ENCODE data around the gene TEX101. TPM values are rescaled to one million over a fixed set of nuclear protein-coding genes. Genes with fewer than 3 reads are reported as not detected.

TEX101 gene
- total and polyA plus RNA-seq, 5 donors from 2014 or later: not detected

DNA sequence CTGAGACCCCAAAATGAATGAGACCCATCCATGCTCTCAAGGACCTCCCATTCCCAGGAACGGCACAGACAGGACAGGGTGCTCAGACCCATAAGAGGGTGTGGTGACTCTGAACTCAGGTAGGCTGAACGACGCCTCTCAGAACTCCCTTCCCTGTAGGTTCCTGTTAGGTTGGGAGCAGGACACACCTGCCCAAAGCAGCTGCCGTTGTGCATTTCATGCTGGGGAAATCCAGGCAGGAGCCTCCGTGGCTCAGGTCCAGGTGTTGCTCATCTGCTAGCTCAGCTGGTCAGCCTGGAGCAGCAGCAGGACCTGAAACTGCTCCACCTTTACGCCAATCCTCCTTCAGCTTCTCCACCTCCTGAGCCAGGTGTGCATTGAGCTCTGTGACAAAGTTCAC is 19.1 kb upstream of the TEX101 start:
- no peak overlapping the region for H3K4me3 Mint-ChIP-seq
- DNase-seq (no peak), ATAC-seq (ENCODE audit: low read depth in 2 of 2) (no peak)
- no peaks in the 10 kb centered on the region for H3K4me1 Mint-ChIP-seq
- no peak overlapping the region for H3K27ac ChIP-seq (ENCODE audit: insufficient read depth, low read length, poor library complexity, severe bottlenecking)
- H3K27me3 ChIP-seq (ENCODE audit: control insufficient read depth, insufficient read depth, low read length): peaks cover 3% of the 10 kb centered on the region
- no peak overlapping the region for H3K4me3 ChIP-seq (ENCODE audit: low read depth, low read length)
- H3K9me3 ChIP-seq (ENCODE audit: control insufficient read depth in 2 of 2, low read length in 2 of 2): no peaks in the 10 kb centered on the region
- H3K36me3 Mint-ChIP-seq: no peaks in the 10 kb centered on the region
- H3K36me3 ChIP-seq (ENCODE audit: control insufficient read depth, insufficient read depth, low read length): no peaks in the 10 kb centered on the region
- H3K27ac Mint-ChIP-seq: no peak overlapping the region
- H3K4me1 ChIP-seq (ENCODE audit: control insufficient read depth, insufficient read depth, low read length, poor library complexity, severe bottlenecking): no peaks in the 10 kb centered on the region
- peaks cover 0 to 1% (median 0%) of the 10 kb centered on the region in 7 donors for H3K9me3 Mint-ChIP-seq
- H3K27me3 Mint-ChIP-seq: peaks cover 16% of the 10 kb centered on the region

DNA sequence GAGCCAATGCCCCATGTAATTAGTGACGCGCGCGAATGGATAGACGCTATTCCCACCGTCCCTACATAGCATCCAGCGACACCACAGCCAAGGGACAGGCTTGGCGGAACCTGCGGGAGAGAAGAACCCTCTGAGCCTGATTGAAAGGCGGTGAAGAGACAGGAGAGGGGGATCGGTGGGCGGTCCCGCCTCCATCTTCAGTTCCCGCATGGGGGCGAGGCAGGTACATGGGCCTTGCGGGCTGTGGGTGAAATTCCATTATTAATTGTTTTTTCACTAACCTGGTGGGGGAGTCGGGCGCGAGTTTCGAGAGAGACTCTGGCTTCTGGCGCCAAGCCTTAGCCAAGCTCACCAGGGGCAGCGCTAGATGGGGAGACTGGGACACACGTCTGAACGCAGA is 8.4 kb upstream of the TEX101 start:
- no peaks in the 10 kb centered on the region for H3K27me3 ChIP-seq (ENCODE audit: control insufficient read depth, insufficient read depth, low read length)
- Mint-ChIP-seq H3K4me1 (no peaks in the 10 kb centered on the region), H3K27ac (no peak overlapping the region), H3K36me3 (no peaks in the 10 kb centered on the region), H3K4me3 (no peak overlapping the region), H3K27me3 (no peaks in the 10 kb centered on the region), H3K9me3 (peaks cover 0 to 4% (median 0%) of the 10 kb centered on the region in 7 donors)
- DNase-seq: no peak
- H3K27ac ChIP-seq (ENCODE audit: insufficient read depth, low read length, poor library complexity, severe bottlenecking): no peak overlapping the region
- H3K4me1 ChIP-seq (ENCODE audit: control insufficient read depth, insufficient read depth, low read length, poor library complexity, severe bottlenecking): no peaks in the 10 kb centered on the region
- no peaks in the 10 kb centered on the region for H3K36me3 ChIP-seq (ENCODE audit: control insufficient read depth, insufficient read depth, low read length)
- H3K9me3 ChIP-seq (ENCODE audit: control insufficient read depth in 2 of 2, low read length in 2 of 2): no peaks in the 10 kb centered on the region
- ATAC-seq (ENCODE audit: low read depth in 2 of 2): no peak
- H3K4me3 ChIP-seq (ENCODE audit: low read depth, low read length): no peak overlapping the region

DNA sequence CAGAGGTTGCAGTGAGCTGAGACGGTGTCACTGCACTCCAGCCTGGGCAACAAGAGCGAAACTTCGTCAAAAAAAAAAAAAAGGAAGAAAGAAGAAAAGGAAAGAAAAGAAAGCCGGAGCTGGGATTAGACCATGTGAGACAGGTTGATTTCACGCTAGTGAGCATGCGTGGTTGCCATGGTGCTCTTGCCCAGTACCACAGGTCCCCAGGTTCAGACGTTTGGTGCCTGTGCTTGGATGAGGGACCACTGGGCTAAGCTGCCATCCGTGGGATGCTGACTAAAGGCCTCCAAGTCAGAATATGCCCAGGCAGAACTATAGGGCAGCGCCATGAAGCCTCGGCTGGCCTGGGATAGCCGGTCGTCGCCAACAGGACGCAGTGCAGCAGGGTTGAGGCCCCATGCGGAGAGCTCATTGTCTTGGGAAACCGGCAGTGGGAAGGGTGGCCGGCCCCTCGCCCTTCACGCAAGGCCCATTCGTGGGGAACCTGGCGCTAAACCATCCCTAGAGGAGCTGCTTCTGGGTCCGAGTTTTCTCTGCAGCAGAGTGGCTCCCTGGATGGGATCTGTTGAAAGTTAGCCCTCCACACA is 7.2 kb upstream of the TEX101 start:
- no peaks in the 10 kb centered on the region for H3K27me3 ChIP-seq (ENCODE audit: control insufficient read depth, insufficient read depth, low read length)
- no peak overlapping the region for H3K27ac ChIP-seq (ENCODE audit: insufficient read depth, low read length, poor library complexity, severe bottlenecking)
- H3K4me3 ChIP-seq (ENCODE audit: low read depth, low read length): no peak overlapping the region
- H3K9me3 Mint-ChIP-seq: peaks cover 0 to 4% (median 0%) of the 10 kb centered on the region in 7 donors
- no peak for ATAC-seq (ENCODE audit: low read depth in 2 of 2)
- H3K27me3 Mint-ChIP-seq: no peaks in the 10 kb centered on the region
- DNase-seq: no peak
- no peak overlapping the region for H3K4me3 Mint-ChIP-seq
- H3K36me3 ChIP-seq (ENCODE audit: control insufficient read depth, insufficient read depth, low read length): no peaks in the 10 kb centered on the region
- H3K9me3 ChIP-seq (ENCODE audit: control insufficient read depth in 2 of 2, low read length in 2 of 2): no peaks in the 10 kb centered on the region
- H3K36me3 Mint-ChIP-seq: peaks cover 3% of the 10 kb centered on the region
- no peaks in the 10 kb centered on the region for H3K4me1 Mint-ChIP-seq
- no peak overlapping the region for H3K27ac Mint-ChIP-seq
- H3K4me1 ChIP-seq (ENCODE audit: control insufficient read depth, insufficient read depth, low read length, poor library complexity, severe bottlenecking): no peaks in the 10 kb centered on the region

DNA sequence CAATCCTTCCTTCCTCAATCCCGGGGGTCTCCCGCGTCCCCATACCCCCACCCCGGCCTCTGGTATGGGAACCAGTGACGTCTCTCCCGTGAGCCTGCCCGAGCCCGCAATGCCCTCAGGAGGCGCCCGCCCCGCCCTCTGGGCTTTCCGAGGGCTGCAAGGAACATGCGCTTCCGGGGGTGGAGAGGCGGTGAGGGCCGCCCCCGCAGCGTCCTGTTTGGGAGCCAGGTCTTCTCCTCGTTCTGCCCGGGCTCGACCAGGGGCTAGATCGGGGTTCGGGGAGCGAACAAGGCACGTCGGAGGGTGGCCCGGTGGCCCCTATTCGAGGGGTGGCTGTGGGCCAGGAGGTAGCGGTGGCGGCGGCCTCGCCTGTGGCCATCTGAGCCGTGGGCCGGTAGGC is 6.6 kb upstream of the TEX101 start:
- Mint-ChIP-seq H3K36me3 (peaks cover 3% of the 10 kb centered on the region), H3K27me3 (no peaks in the 10 kb centered on the region), H3K9me3 (peaks cover 0 to 4% (median 0%) of the 10 kb centered on the region in 7 donors), H3K4me1 (no peaks in the 10 kb centered on the region), H3K27ac (no peak overlapping the region), H3K4me3 (no peak overlapping the region)
- DNase-seq (no peak), ATAC-seq (ENCODE audit: low read depth in 2 of 2) (no peak)
- H3K4me3 ChIP-seq (ENCODE audit: low read depth, low read length): no peak overlapping the region
- no peaks in the 10 kb centered on the region for H3K36me3 ChIP-seq (ENCODE audit: control insufficient read depth, insufficient read depth, low read length)
- H3K27ac ChIP-seq (ENCODE audit: insufficient read depth, low read length, poor library complexity, severe bottlenecking): no peak overlapping the region
- H3K27me3 ChIP-seq (ENCODE audit: control insufficient read depth, insufficient read depth, low read length): no peaks in the 10 kb centered on the region
- no peaks in the 10 kb centered on the region for H3K4me1 ChIP-seq (ENCODE audit: control insufficient read depth, insufficient read depth, low read length, poor library complexity, severe bottlenecking)
- no peaks in the 10 kb centered on the region for H3K9me3 ChIP-seq (ENCODE audit: control insufficient read depth in 2 of 2, low read length in 2 of 2)

DNA sequence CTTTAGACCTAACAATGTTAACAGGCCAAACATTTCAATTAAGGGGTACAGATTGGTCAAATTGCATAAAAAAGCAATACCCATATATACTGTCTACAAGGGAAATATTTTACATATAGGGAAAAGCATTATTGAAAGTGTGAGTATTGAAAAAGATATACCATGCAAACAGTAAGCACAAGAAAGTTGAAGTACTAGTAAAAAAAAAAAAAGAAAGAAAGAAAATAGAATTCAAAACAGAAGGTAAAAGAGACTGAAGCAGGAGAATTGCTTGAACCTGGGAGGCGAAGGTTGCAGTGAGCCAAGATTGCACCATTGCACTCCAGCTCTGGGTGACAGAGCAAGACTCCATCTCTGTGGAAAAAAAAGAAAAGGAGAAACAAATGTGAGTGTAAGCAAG is 5.3 kb upstream of the TEX101 start:
- DNase-seq (no peak), ATAC-seq (ENCODE audit: low read depth in 2 of 2) (no peak)
- Mint-ChIP-seq H3K4me3 (no peak overlapping the region), H3K36me3 (peaks cover 3% of the 10 kb centered on the region), H3K27me3 (no peaks in the 10 kb centered on the region), H3K27ac (no peak overlapping the region), H3K4me1 (no peaks in the 10 kb centered on the region), H3K9me3 (peaks cover 0 to 4% (median 0%) of the 10 kb centered on the region in 7 donors)
- Histone ChIP-seq H3K4me1 (ENCODE audit: control insufficient read depth, insufficient read depth, low read length, poor library complexity, severe bottlenecking) (no peaks in the 10 kb centered on the region), H3K36me3 (ENCODE audit: control insufficient read depth, insufficient read depth, low read length) (no peaks in the 10 kb centered on the region), H3K9me3 (ENCODE audit: control insufficient read depth in 2 of 2, low read length in 2 of 2) (no peaks in the 10 kb centered on the region), H3K27me3 (ENCODE audit: control insufficient read depth, insufficient read depth, low read length) (no peaks in the 10 kb centered on the region), H3K4me3 (ENCODE audit: low read depth, low read length) (no peak overlapping the region), H3K27ac (ENCODE audit: insufficient read depth, low read length, poor library complexity, severe bottlenecking) (no peak overlapping the region)

DNA sequence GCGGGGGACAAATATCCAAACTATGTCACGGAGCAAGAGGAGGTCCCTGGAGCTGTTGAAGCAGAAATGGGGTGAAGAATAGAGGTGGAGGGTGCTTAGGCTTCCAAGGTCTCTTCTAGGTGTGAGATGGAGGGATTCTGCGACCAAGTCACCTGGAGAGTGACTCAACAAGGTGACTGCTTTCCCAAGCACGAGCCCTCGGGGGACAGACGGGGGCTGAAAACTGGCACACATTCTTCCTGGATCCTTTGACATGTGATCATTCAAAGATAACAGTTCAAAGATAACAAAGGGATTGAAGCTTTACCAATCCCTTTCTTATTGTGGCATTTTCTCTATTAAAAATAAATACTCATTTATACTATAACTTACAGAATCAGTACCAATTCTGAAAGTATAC is 2.2 kb upstream of the TEX101 start:
- DNase-seq (no peak), ATAC-seq (ENCODE audit: low read depth in 2 of 2) (no peak)
- H3K36me3 Mint-ChIP-seq: peaks cover 3% of the 10 kb centered on the region
- H3K36me3 ChIP-seq (ENCODE audit: control insufficient read depth, insufficient read depth, low read length): no peaks in the 10 kb centered on the region
- no peaks in the 10 kb centered on the region for H3K27me3 Mint-ChIP-seq
- no peak overlapping the region for H3K4me3 Mint-ChIP-seq
- no peaks in the 10 kb centered on the region for H3K4me1 Mint-ChIP-seq
- H3K27me3 ChIP-seq (ENCODE audit: control insufficient read depth, insufficient read depth, low read length): no peaks in the 10 kb centered on the region
- no peaks in the 10 kb centered on the region for H3K9me3 ChIP-seq (ENCODE audit: control insufficient read depth in 2 of 2, low read length in 2 of 2)
- no peak overlapping the region for H3K4me3 ChIP-seq (ENCODE audit: low read depth, low read length)
- no peak overlapping the region for H3K27ac ChIP-seq (ENCODE audit: insufficient read depth, low read length, poor library complexity, severe bottlenecking)
- peaks cover 0 to 4% (median 0%) of the 10 kb centered on the region in 7 donors for H3K9me3 Mint-ChIP-seq
- no peak overlapping the region for H3K27ac Mint-ChIP-seq
- H3K4me1 ChIP-seq (ENCODE audit: control insufficient read depth, insufficient read depth, low read length, poor library complexity, severe bottlenecking): no peaks in the 10 kb centered on the region

DNA sequence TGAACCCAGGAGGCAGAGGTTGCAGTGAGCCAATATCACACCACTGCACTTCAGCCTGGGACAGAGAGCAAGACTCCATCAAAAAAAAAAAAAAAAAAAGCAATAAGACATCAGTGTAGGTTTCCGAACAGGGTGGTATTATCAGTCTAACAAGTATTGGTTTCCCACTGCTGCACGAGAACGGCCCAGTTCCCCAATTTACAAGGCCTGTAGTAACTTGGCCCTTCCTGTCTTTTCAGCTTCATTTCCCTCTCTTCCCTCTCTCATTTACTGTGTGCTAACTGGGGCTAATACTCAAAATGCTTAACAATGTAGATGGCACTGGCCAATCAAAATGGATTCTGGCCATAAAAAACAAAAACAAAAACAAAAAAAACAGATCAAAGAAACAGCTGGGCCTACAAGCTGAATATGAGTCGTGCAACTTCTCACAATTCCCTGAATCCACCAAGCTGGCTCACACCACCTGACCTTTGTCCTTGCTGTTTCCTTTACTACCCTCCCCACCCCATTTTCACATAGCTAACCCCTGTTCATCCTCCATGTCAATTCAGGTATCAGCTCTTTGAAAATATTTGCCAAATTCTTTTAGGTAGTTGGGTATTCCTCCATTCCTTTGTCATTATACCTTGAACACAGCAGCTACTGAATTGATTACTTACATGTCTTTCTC is 2.4 kb downstream of the TEX101 start:
- Histone ChIP-seq H3K4me3 (ENCODE audit: low read depth, low read length) (no peak overlapping the region), H3K27ac (ENCODE audit: insufficient read depth, low read length, poor library complexity, severe bottlenecking) (no peak overlapping the region), H3K36me3 (ENCODE audit: control insufficient read depth, insufficient read depth, low read length) (no peaks in the 10 kb centered on the region), H3K27me3 (ENCODE audit: control insufficient read depth, insufficient read depth, low read length) (no peaks in the 10 kb centered on the region), H3K4me1 (ENCODE audit: control insufficient read depth, insufficient read depth, low read length, poor library complexity, severe bottlenecking) (no peaks in the 10 kb centered on the region), H3K9me3 (ENCODE audit: control insufficient read depth in 2 of 2, low read length in 2 of 2) (no peaks in the 10 kb centered on the region)
- Mint-ChIP-seq H3K36me3 (peaks cover 2% of the 10 kb centered on the region), H3K27ac (peak overlapping the region in 1 of 3 donors; percentile 7), H3K9me3 (peaks cover 0 to 3% (median 0%) of the 10 kb centered on the region in 7 donors), H3K27me3 (peaks cover 4% of the 10 kb centered on the region), H3K4me3 (no peak overlapping the region), H3K4me1 (peaks cover 0 to 2% (median 0%) of the 10 kb centered on the region in 4 donors)
- ATAC-seq (ENCODE audit: low read depth in 2 of 2): no peak
- DNase-seq: no peak

DNA sequence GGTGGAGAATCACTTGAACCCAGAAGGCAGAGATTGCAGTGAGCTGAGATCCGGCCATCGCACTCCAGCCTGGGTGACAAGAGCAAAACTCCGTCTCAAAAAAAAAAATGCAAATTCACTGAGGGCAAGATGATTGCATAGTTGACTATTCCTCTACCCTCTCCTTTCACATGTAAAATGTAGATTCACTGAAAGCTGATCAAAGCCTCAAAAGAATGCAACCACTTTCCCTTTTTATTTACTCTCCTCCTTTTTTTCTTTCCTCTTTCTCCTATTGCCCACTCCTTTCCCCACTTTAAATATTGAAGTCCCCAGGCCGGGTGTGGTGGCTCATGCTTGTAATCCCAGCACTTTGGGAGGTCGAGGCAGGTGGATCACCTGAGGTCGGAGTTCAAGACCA is 6.3 kb downstream of the TEX101 start:
- Mint-ChIP-seq H3K4me1 (peaks cover 0 to 10% (median 4%) of the 10 kb centered on the region in 4 donors), H3K36me3 (no peaks in the 10 kb centered on the region), H3K27me3 (peaks cover 4% of the 10 kb centered on the region), H3K9me3 (peaks cover 0 to 1% (median 0%) of the 10 kb centered on the region in 7 donors), H3K4me3 (no peak overlapping the region), H3K27ac (no peak overlapping the region)
- DNase-seq (no peak), ATAC-seq (ENCODE audit: low read depth in 2 of 2) (no peak)
- no peaks in the 10 kb centered on the region for H3K36me3 ChIP-seq (ENCODE audit: control insufficient read depth, insufficient read depth, low read length)
- H3K9me3 ChIP-seq (ENCODE audit: control insufficient read depth in 2 of 2, low read length in 2 of 2): no peaks in the 10 kb centered on the region
- H3K4me1 ChIP-seq (ENCODE audit: control insufficient read depth, insufficient read depth, low read length, poor library complexity, severe bottlenecking): no peaks in the 10 kb centered on the region
- peaks cover 4% of the 10 kb centered on the region for H3K27me3 ChIP-seq (ENCODE audit: control insufficient read depth, insufficient read depth, low read length)
- H3K4me3 ChIP-seq (ENCODE audit: low read depth, low read length): no peak overlapping the region
- H3K27ac ChIP-seq (ENCODE audit: insufficient read depth, low read length, poor library complexity, severe bottlenecking): no peak overlapping the region
